ENCODE measurements around the gene SLC6A20.

- TF ChIP-seq POLR2A (IDR thresholded peaks at IDR 0.05) = no peak
- TF ChIP-seq POLR2AphosphoS5 (IDR thresholded peaks at IDR 0.05) = no peak
Observed at GRCh38 chr3:45739991-45740390, 56.3 kb downstream of the SLC6A20 start.

Measured in gastroesophageal sphincter (tissue), 2 donors.